Astrocyte (in vitro differentiated cells and primary cell): ENCODE data around the gene LMTK3.
"Not testable (repeated sequence)": the region's sequence is repeated elsewhere in the genome, so short reads cannot be mapped to it uniquely, and the experiment has no call there.

Experiments used
- EZH2 ChIP-seq: IDR thresholded peaks from 2 replicates; pipeline ENCODE4 v1.6.1; 2012; ENCODE audit warnings: mild to moderate bottlenecking, low read length, inconsistent platforms; ENCODE audit not compliant: insufficient read depth
- TF ChIP-seq, protein P1 (sequence below): IDR thresholded peaks from 2 replicates; pipeline ENCODE4 v1.5.1; 2011; ENCODE audit warnings: low read depth, mild to moderate bottlenecking, inconsistent platforms, low read length, moderate library complexity; ENCODE audit not compliant: insufficient read depth

DNA sequence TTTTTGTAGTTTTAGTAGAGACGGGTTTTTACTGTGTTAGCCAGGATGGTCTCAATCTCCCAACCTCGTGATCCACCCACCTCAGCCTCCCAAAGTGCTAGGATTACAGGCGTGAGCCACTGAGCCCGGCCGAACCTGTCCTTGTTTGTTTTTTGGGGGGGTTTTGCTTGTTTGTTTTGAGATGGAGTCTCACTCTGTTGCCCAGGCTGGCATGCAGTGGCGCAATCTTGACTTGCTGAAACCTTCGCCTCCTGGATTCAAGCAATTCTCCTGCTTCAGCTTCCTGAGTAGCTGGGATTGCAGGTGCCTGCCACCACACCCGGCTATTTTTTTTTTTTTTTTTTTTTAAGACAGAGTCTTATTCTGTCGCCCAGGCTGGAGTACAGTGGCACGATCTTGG, 24.9 kb downstream of the LMTK3 start:
- TF ChIP-seq, protein P1, sequence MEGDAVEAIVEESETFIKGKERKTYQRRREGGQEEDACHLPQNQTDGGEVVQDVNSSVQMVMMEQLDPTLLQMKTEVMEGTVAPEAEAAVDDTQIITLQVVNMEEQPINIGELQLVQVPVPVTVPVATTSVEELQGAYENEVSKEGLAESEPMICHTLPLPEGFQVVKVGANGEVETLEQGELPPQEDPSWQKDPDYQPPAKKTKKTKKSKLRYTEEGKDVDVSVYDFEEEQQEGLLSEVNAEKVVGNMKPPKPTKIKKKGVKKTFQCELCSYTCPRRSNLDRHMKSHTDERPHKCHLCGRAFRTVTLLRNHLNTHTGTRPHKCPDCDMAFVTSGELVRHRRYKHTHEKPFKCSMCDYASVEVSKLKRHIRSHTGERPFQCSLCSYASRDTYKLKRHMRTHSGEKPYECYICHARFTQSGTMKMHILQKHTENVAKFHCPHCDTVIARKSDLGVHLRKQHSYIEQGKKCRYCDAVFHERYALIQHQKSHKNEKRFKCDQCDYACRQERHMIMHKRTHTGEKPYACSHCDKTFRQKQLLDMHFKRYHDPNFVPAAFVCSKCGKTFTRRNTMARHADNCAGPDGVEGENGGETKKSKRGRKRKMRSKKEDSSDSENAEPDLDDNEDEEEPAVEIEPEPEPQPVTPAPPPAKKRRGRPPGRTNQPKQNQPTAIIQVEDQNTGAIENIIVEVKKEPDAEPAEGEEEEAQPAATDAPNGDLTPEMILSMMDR = not testable (repeated sequence)
- TF ChIP-seq EZH2 = not testable (repeated sequence)
